K562 (cell line): ENCODE measurements around the gene RILP. TPM values are rescaled to one million over a fixed set of nuclear protein-coding genes. Genes with fewer than 3 reads are reported as not detected.

ENCODE experiments used
- HIVEP1 ChIP-seq: fragments of 250-450 bp; sonication (Bioruptor Pico); IDR thresholded peaks from 2 replicates; pipeline ENCODE4 v1.4.0; 2020; ENCODE audit warnings: mild to moderate bottlenecking
- HSF4 ChIP-seq: fragments of 250-450 bp; sonication (Bioruptor Pico); IDR thresholded peaks from 2 replicates; pipeline ENCODE4 v2.1.2; 2022; ENCODE audit warnings: mild to moderate bottlenecking, moderate library complexity, borderline replicate concordance
- KLF6 ChIP-seq: fragments of 250-450 bp; sonication (Bioruptor Pico); IDR thresholded peaks from 2 replicates; pipeline ENCODE4 v1.4.0; 2020; ENCODE audit warnings: mild to moderate bottlenecking, moderate library complexity, borderline replicate concordance
- MAX ChIP-seq: sonication (generic); formaldehyde crosslinking; IDR thresholded peaks from 2 replicates; pipeline ENCODE4 v1.9.0; 2022; ENCODE audit warnings: mild to moderate bottlenecking, missing genetic modification reagents
- SP1 ChIP-seq: sonication (generic); formaldehyde crosslinking; IDR thresholded peaks from 2 replicates; pipeline ENCODE4 v1.8.1; 2022; ENCODE audit warnings: mild to moderate bottlenecking, missing genetic modification reagents
- STAT6 ChIP-seq: sonication (generic); formaldehyde crosslinking; IDR thresholded peaks from 2 replicates; pipeline ENCODE4 v1.8.1; 2023; ENCODE audit warnings: mild to moderate bottlenecking, missing genetic modification reagents
- ZFP30 ChIP-seq: fragments of 250-450 bp; sonication (Bioruptor Pico); IDR thresholded peaks from 2 replicates; pipeline ENCODE4 v1.8.0; 2022; ENCODE audit warnings: moderate library complexity, mild to moderate bottlenecking, inconsistent platforms, borderline replicate concordance
- ZNF121 ChIP-seq: sonication (generic); formaldehyde crosslinking; conservative IDR thresholded peaks from 2 replicates; pipeline ENCODE4 v1.8.0; 2022; ENCODE audit warnings: missing genetic modification reagents
- ZNF197 ChIP-seq: fragments of 200-800 bp; sonication (Bioruptor generic); IDR thresholded peaks from 2 replicates; pipeline ENCODE4 v1.6.1; 2016; ENCODE audit warnings: low read depth, missing genetic modification characterization, missing compliant biosample characterization
- ZNF639 ChIP-seq, 2 experiments: fragments of 200-800 bp in 1 of 2; sonication (Bioruptor generic) in 1 of 2; sonication (generic) in 1 of 2; formaldehyde crosslinking in 1 of 2; IDR thresholded peaks in 1 of 2; conservative IDR thresholded peaks in 1 of 2; 2 replicates each; pipeline versions ENCODE4 v1.5.0 to v1.6.1; 2016 to 2020; ENCODE audit warnings: missing compliant biosample characterization in 1 of 2, missing genetic modification characterization in 1 of 2, missing genetic modification reagents in 1 of 2
- polyA plus RNA-seq, 8 experiments: library from polyadenylated mRNA; depleted of rRNA in 4 of 8; stranded (reverse) in 5 of 8; unstranded in 3 of 8; fragments of >200 nt; fragmentation: Nextera tagmentation in 2 of 8; fragmentation: Illumina TruSeq in 1 of 8; extraction: Ambion mirVana in 2 of 8; extraction: Trizol in 1 of 8; gene quantifications; 2 replicates each; pipeline versions ENCODE4 v1.2.1 to v1.2.3, GENCODE V29; 2011 to 2014; ENCODE audit warnings: inconsistent platforms in 1 of 8, missing spikeins in 1 of 8
- total RNA-seq, 7 experiments: library from RNA; depleted of rRNA in 6 of 7; stranded (reverse); fragments of >200 nt in 6 of 7; fragmentation: Illumina TruSeq in 2 of 7; extraction: Trizol in 2 of 7; gene quantifications; 2 replicates each; pipeline versions ENCODE4 v1.2.1 to v1.2.3, GENCODE V29; 2011 to 2021; ENCODE audit warnings: low replicate concordance in 1 of 7

The RILP gene
- total and polyA plus RNA-seq, 9 of the 15 experiments (the other 6 are each of a cell fraction or from before 2014, with no cell fraction given), result 0.75 to 54.9 (median 27.8) TPM

- TF ChIP-seq STAT6 (CRISPR knock-in tag) (no peak), HSF4 (no peak), SP1 (CRISPR knock-in tag) (no peak), ZNF639 (CRISPR knock-in tag; conservative IDR thresholded peaks at IDR 0.05 in 1 of 2, IDR thresholded peaks at IDR 0.05 in 1 of 2) (no peak), ZNF197 (CRISPR knock-in tag) (0 out of 2 replicates have a peak, but pooled peaks have one; percentile 30), KLF6 (no peak), ZFP30 (CRISPR knock-in tag) (no peak), ZNF121 (CRISPR knock-in tag) (no peak), MAX (CRISPR knock-in tag) (peak; percentile 17; the same call in 1 of the 2 replicates), HIVEP1 (no peak)
These were observed 1.3 kb upstream of the RILP start (continued) for GRCh38 chr17:1650731-1651558.
